RWPE2 (cell line): ENCODE measurements around the gene TTC38.

Experiments used
- ATAC-seq: fragments of 200-7000 bp; cut with Tn5 transposase; 3 replicates; pipeline ENCODE4 v1.9.1; 2021; ENCODE audit warnings: low read depth
- DNase-seq: peaks from one replicate; pipeline ENCODE4 v3.0.0-alpha.2; 2020; ENCODE audit warnings: low spot score
- H3K27ac ChIP-seq: fragments of 450-650 bp; 2 replicates; pipeline ENCODE4 v1.5.1; 2017; ENCODE audit warnings: mild to moderate bottlenecking; ENCODE audit not compliant: poor library complexity, severe bottlenecking
- H3K27me3 ChIP-seq: fragments of 250-450 bp; sonication (Bioruptor Pico); 2 replicates; pipeline ENCODE4 v1.5.1; 2021; ENCODE audit warnings: mild to moderate bottlenecking, moderate library complexity; ENCODE audit not compliant: insufficient read depth, poor library complexity, severe bottlenecking
- H3K36me3 ChIP-seq: fragments of 250-450 bp; sonication (Bioruptor Pico); 2 replicates; pipeline ENCODE4 v1.5.1; 2020; ENCODE audit warnings: low read depth, mild to moderate bottlenecking, moderate library complexity
- H3K4me1 ChIP-seq: fragments of 250-450 bp; sonication (Bioruptor Pico); 2 replicates; pipeline ENCODE4 v1.5.1; 2021; ENCODE audit warnings: mild to moderate bottlenecking, moderate library complexity; ENCODE audit not compliant: insufficient read depth, poor library complexity, severe bottlenecking
- H3K4me3 ChIP-seq: fragments of 250-450 bp; sonication (Bioruptor Pico); 2 replicates; pipeline ENCODE4 v1.5.1; 2021; ENCODE audit warnings: mild to moderate bottlenecking, moderate library complexity; ENCODE audit not compliant: severe bottlenecking
- H3K9me3 ChIP-seq: fragments of 250-450 bp; sonication (Bioruptor Pico); 2 replicates; pipeline ENCODE4 v1.5.1; 2021; ENCODE audit warnings: mild to moderate bottlenecking, moderate library complexity; ENCODE audit not compliant: severe bottlenecking
- TF ChIP-seq, protein P1 (sequence below): fragments of 450-650 bp; IDR thresholded peaks from one replicate; pipeline ENCODE4 v1.5.1; 2017; ENCODE audit warnings: mild to moderate bottlenecking, moderate library complexity; ENCODE audit not compliant: poor library complexity, severe bottlenecking

TTC38 gene

DNA sequence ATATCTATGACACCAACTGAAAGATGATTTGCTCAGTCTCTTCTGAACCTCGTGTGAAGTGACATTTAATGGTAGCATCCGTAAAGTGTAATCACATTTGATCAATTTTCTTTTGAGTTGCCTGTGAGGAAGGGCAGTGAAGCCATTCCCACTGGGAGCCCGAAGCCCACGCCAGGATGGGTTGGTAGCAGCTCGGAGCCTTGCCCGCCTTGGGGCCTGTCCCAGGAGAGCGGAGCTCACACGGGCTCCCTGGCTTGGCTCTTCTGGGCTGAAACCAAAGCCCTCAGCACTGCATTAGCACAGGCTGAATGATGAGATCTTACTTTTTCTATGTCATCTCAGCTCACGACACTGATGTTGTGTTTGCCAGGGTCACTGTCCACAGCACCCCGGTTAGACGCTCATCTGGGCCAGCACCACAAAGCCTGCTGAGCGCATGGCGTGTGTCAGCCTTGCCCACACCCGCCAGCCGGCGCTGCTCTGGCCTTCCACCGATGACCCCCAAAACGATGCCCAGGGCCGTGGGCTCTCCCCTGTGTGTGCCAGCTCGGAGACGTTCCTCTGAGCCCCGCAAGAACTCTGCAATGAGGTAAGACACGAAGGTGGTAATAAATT, 58.4 kb downstream of the TTC38 start:
- no peak overlapping the region for H3K27ac ChIP-seq
- no peak overlapping the region for H3K4me3 ChIP-seq
- H3K9me3 ChIP-seq, result no peaks in the 10 kb centered on the region
- TF ChIP-seq, protein P1, sequence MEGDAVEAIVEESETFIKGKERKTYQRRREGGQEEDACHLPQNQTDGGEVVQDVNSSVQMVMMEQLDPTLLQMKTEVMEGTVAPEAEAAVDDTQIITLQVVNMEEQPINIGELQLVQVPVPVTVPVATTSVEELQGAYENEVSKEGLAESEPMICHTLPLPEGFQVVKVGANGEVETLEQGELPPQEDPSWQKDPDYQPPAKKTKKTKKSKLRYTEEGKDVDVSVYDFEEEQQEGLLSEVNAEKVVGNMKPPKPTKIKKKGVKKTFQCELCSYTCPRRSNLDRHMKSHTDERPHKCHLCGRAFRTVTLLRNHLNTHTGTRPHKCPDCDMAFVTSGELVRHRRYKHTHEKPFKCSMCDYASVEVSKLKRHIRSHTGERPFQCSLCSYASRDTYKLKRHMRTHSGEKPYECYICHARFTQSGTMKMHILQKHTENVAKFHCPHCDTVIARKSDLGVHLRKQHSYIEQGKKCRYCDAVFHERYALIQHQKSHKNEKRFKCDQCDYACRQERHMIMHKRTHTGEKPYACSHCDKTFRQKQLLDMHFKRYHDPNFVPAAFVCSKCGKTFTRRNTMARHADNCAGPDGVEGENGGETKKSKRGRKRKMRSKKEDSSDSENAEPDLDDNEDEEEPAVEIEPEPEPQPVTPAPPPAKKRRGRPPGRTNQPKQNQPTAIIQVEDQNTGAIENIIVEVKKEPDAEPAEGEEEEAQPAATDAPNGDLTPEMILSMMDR, result no peak
- no peaks in the 10 kb centered on the region for H3K27me3 ChIP-seq
- H3K4me1 ChIP-seq, result no peaks in the 10 kb centered on the region
- H3K36me3 ChIP-seq, result peaks cover 74% of the 10 kb centered on the region
- ATAC-seq (no peak), DNase-seq (peak; percentile 27)

DNA sequence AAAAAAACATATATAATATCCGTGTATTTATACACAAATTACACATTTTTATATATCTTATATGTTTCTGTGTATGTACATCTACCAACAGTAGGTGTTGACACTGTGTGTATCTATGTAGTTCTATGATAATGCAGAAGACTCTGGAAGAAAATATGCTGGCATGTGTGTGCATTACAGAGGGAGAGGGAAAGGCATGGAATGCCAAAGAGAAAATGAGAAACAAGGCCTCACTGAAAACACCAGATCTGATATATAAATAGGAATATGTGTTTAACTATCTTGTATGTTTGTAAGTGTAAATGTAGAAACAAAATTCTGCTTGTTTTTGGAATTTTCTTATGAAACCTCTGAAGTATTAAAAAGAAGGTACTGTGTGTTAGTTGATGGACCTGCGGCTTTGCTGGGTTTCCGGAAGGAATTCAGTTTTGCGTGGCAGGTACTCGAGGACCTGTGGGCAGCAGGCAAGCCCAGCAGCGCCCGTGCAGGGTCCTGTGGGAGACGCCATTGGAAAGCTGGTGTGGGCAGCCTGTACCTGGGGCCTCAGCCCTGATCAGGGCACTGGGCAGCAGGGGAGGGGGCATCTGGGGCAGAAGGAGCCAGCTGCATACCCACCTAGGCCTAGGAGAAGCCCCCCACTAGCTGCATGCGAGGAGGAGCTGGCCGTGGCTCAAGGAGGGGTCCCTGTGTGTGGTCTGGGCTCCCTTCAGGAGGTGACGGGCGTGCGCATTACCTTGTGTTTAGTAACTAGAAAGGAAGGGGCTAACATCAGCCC, 60.1 kb downstream of the TTC38 start:
- TF ChIP-seq, protein P1, result no peak
- no peaks in the 10 kb centered on the region for H3K9me3 ChIP-seq
- peaks cover 74% of the 10 kb centered on the region for H3K36me3 ChIP-seq
- no peak for DNase-seq
- no peak for ATAC-seq
- no peak overlapping the region for H3K27ac ChIP-seq
- no peaks in the 10 kb centered on the region for H3K4me1 ChIP-seq
- H3K27me3 ChIP-seq, result no peaks in the 10 kb centered on the region
- no peak overlapping the region for H3K4me3 ChIP-seq

DNA sequence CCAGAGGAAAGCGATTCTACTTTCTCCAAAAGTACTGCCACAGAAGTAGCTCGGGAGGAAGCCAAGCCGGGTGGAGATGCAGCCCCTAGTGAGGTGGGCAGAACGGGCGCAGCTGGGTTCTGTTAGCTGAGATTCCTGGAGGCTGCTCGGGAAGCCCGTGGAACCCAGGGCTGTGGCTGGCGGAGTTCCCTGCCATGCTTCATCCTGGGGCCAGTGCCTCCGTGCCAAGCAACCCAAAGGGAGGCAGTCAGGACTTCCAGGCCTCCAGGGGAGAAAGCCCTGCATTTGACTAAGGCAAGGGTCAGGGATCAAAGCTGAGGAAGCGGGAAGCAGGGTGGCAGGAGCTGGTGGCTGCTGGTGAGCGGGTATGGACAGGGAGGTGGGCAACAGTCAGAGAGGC, 61.0 kb downstream of the TTC38 start:
- Histone ChIP-seq H3K4me1 (no peaks in the 10 kb centered on the region), H3K27ac (no peak overlapping the region), H3K27me3 (no peaks in the 10 kb centered on the region), H3K9me3 (no peaks in the 10 kb centered on the region), H3K4me3 (no peak overlapping the region), H3K36me3 (peaks cover 72% of the 10 kb centered on the region)
- ATAC-seq (no peak), DNase-seq (no peak)
- TF ChIP-seq, protein P1, result no peak

DNA sequence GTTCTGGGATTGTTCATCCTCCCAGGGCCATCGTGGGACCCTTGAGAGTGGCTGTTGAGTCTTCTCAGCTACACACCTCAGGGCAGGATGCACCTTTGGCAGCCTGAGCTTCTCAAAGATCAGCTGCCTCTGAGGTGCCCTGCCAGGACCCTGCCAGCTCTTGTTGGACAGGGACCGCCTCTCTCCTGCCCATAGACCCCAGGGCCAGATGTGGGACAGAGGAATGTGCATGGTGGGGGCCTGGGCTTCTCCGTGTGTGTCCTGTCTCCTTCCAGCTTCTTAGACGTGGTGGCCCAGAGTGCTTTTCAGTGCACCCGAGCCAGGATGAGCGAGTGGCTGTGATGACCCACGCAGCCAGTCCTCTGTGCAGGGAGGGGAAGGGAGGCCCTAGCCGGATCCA, 61.8 kb downstream of the TTC38 start:
- DNase-seq (no peak), ATAC-seq (no peak)
- Histone ChIP-seq H3K36me3 (peaks cover 64% of the 10 kb centered on the region), H3K4me1 (no peaks in the 10 kb centered on the region), H3K4me3 (no peak overlapping the region), H3K27ac (no peak overlapping the region), H3K27me3 (no peaks in the 10 kb centered on the region), H3K9me3 (no peaks in the 10 kb centered on the region)
- TF ChIP-seq, protein P1, result no peak

DNA sequence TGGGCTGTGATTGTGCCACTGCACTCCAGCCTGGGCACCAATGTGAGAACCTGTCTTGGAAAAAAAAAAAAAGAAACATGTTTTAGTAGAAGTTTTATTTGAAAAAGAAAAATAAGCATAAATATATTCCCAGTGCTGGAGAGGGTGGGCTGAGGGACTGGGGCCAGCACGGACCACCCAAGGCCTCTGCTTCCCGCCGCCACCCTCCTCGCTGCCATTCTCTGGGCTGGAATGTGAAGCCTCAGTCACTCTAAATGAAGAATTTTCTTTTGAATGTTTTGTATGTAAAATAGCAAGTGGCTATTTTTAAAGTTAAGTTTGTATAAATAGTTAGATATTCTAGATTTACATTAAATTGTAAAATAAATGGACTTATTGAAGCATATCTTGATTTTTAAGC, 62.6 kb downstream of the TTC38 start:
- H3K27ac ChIP-seq, result no peak overlapping the region
- no peaks in the 10 kb centered on the region for H3K9me3 ChIP-seq
- TF ChIP-seq, protein P1, result no peak
- H3K27me3 ChIP-seq, result no peaks in the 10 kb centered on the region
- H3K4me1 ChIP-seq, result peaks cover 3% of the 10 kb centered on the region
- peaks cover 56% of the 10 kb centered on the region for H3K36me3 ChIP-seq
- ATAC-seq (no peak), DNase-seq (no peak)
- H3K4me3 ChIP-seq, result no peak overlapping the region
